NCI-H524 (cell line): ENCODE results near the gene YWHAE.
"Not testable (repeated sequence)": the region's sequence is repeated elsewhere in the genome, so short reads cannot be mapped to it uniquely, and the experiment has no call there.

Experiments
- DNase-seq, 2 experiments: peaks; one replicate each; lab custom pipeline; 2025; lab: John Stamatoyannopoulos, UW

YWHAE gene

GRCh38 chr17:1373707-1374237 lies 26.2 kb downstream of the YWHAE start:
- no peak for DNase-seq

GRCh38 chr17:1372618-1373017 lies 27.4 kb downstream of the YWHAE start:
- no peak for DNase-seq

GRCh38 chr17:1371893-1372590 lies 28.0 kb downstream of the YWHAE start:
- DNase-seq, result no peak

GRCh38 chr17:1368588-1368987 lies 31.4 kb downstream of the YWHAE start:
- no peak for DNase-seq

GRCh38 chr17:1367351-1367745 lies 32.7 kb downstream of the YWHAE start:
- DNase-seq, result no peak

GRCh38 chr17:1366234-1366633 lies 33.8 kb downstream of the YWHAE start:
- no peak for DNase-seq

GRCh38 chr17:1365445-1366039 lies 34.5 kb downstream of the YWHAE start:
- peak; percentile 31 to 70 for DNase-seq

- DNase-seq, result no peak
Observed at GRCh38 chr17:1362964-1363363, 37.1 kb downstream of the YWHAE start.

- DNase-seq, result no peak
Observed at GRCh38 chr17:1362065-1362848, 37.8 kb downstream of the YWHAE start.

GRCh38 chr17:1360975-1361374 lies 39.0 kb downstream of the YWHAE start:
- no peak for DNase-seq

- not testable (repeated sequence) for DNase-seq
Observed at GRCh38 chr17:1360315-1360714, 39.7 kb downstream of the YWHAE start.

GRCh38 chr17:1354030-1354429 lies 46.0 kb downstream of the YWHAE start:
- DNase-seq, result no peak

GRCh38 chr17:1352530-1352929 lies 47.5 kb downstream of the YWHAE start:
- DNase-seq, result not testable (repeated sequence)

- DNase-seq, result peak in 1 of 2 experiments; percentile 39
Observed at GRCh38 chr17:1351971-1352370, 48.1 kb downstream of the YWHAE start.

- no peak for DNase-seq
Observed at GRCh38 chr17:1351275-1351674, 48.7 kb downstream of the YWHAE start.

- DNase-seq, result no peak
Observed at GRCh38 chr17:1347589-1348323, 52.3 kb downstream of the YWHAE start.

- no peak for DNase-seq
Observed at GRCh38 chr17:1344521-1344920, 55.5 kb downstream of the YWHAE start.

- no peak for DNase-seq
Observed at GRCh38 chr17:1343554-1343953, 56.5 kb downstream of the YWHAE start.

- DNase-seq, result no peak
Observed at GRCh38 chr17:1340371-1340770, 59.7 kb downstream of the YWHAE start.

- DNase-seq, result no peak
Observed at GRCh38 chr17:1331708-1332107, 68.3 kb downstream of the YWHAE start.

GRCh38 chr17:1329745-1330343 lies 70.2 kb downstream of the YWHAE start:
- DNase-seq, result no peak

GRCh38 chr17:1328437-1328836 lies 71.6 kb downstream of the YWHAE start:
- no peak for DNase-seq
